HG03025 (cell line): ENCODE data around the gene S100A2.

Experiments used
- ATAC-seq: cut with Tn5 transposase; IDR thresholded peaks from one replicate; pipeline ENCODE4 v1.9.1; 2021; ENCODE audit warnings: mild to moderate bottlenecking, moderate library complexity; ENCODE audit not compliant: unreplicated experiment, low FRiP score

S100A2 gene

GRCh38 chr1:153565529-153566374 lies at the start of gene S100A2:
S100A2 (minus strand) TSS chr1:153565844; CDS start chr1:153563877, 1,967 bp downstream.
- ATAC-seq, result no peak

- ATAC-seq, result no peak
Measured at GRCh38 chr1:153615406-153615805, 49.8 kb upstream of the S100A2 start.

GRCh38 chr1:153614906-153615305 lies 49.3 kb upstream of the S100A2 start:
- no peak for ATAC-seq

- no peak for ATAC-seq
Measured at GRCh38 chr1:153614189-153614900, 48.7 kb upstream of the S100A2 start.

- ATAC-seq, result no peak
Measured at GRCh38 chr1:153613406-153613805, 47.8 kb upstream of the S100A2 start.

- ATAC-seq, result no peak
Measured at GRCh38 chr1:153612755-153613331, 47.2 kb upstream of the S100A2 start, which contains the start of gene S100A16. S100A16 (minus strand) TSS chr1:153613137; CDS start chr1:153608151, 4,986 bp downstream.

- no peak for ATAC-seq
Measured at GRCh38 chr1:153612111-153612754, 46.6 kb upstream of the S100A2 start.

GRCh38 chr1:153611356-153611755 lies 45.7 kb upstream of the S100A2 start:
- no peak for ATAC-seq

- ATAC-seq, result no peak
Measured at GRCh38 chr1:153610811-153611301, 45.2 kb upstream of the S100A2 start.

GRCh38 chr1:153610334-153610733 lies 44.7 kb upstream of the S100A2 start:
- ATAC-seq, result no peak

- ATAC-seq, result no peak
Measured at GRCh38 chr1:153609585-153609907, 43.9 kb upstream of the S100A2 start.

- ATAC-seq, result no peak
Measured at GRCh38 chr1:153608742-153609584, 43.3 kb upstream of the S100A2 start.

GRCh38 chr1:153608089-153608682 lies 42.5 kb upstream of the S100A2 start:
- no peak for ATAC-seq

- no peak for ATAC-seq
Measured at GRCh38 chr1:153607381-153607780, 41.7 kb upstream of the S100A2 start.

GRCh38 chr1:153606194-153606593 lies 40.5 kb upstream of the S100A2 start:
- ATAC-seq, result no peak

GRCh38 chr1:153602749-153603148 lies 37.1 kb upstream of the S100A2 start:
- ATAC-seq, result no peak

GRCh38 chr1:153599847-153600246 lies 34.2 kb upstream of the S100A2 start:
- no peak for ATAC-seq

- ATAC-seq, result peak; percentile 95
Measured at GRCh38 chr1:153598309-153599172, 32.9 kb upstream of the S100A2 start.

- ATAC-seq, result no peak
Measured at GRCh38 chr1:153597206-153597605, 31.6 kb upstream of the S100A2 start.
